Measurements from ENCODE around the gene SAMD14. TPM values are rescaled to one million over a fixed set of nuclear protein-coding genes. Genes with fewer than 3 reads are reported as not detected.

Gene SAMD14
- polyA plus RNA-seq, 1 donor, result 5.7 TPM

- WGBS (ENCODE audit: insufficient coverage, low lambda C conversion rate), result no CpG with 5 or more reads among the region's 11 CpGs
- DNase-seq, result no peak
- H3K27me3 ChIP-seq (ENCODE audit: control insufficient read depth, insufficient read depth, low read length), result no peaks in the 10 kb centered on the region
- no peaks in the 10 kb centered on the region for H3K36me3 ChIP-seq (ENCODE audit: control insufficient read depth, insufficient read depth, low read length)
- no peaks in the 10 kb centered on the region for H3K9me3 ChIP-seq (ENCODE audit: control insufficient read depth, low read depth, low read length)
- no peak overlapping the region for H3K27ac ChIP-seq (ENCODE audit: low read length)
- peaks cover 16% of the 10 kb centered on the region for H3K4me1 ChIP-seq (ENCODE audit: control insufficient read depth, insufficient read depth, low read length)
- H3K4me3 ChIP-seq (ENCODE audit: low read length), result no peak overlapping the region
These were observed 42.2 kb upstream of the SAMD14 start for GRCh38 chr17:50172130-50172529.

GRCh38 chr17:50171371-50172071 lies 41.6 kb upstream of the SAMD14 start:
- Histone ChIP-seq H3K4me1 (ENCODE audit: control insufficient read depth, insufficient read depth, low read length) (peaks cover 12% of the 10 kb centered on the region), H3K27ac (ENCODE audit: low read length) (no peak overlapping the region), H3K27me3 (ENCODE audit: control insufficient read depth, insufficient read depth, low read length) (no peaks in the 10 kb centered on the region), H3K9me3 (ENCODE audit: control insufficient read depth, low read depth, low read length) (no peaks in the 10 kb centered on the region), H3K4me3 (ENCODE audit: low read length) (no peak overlapping the region), H3K36me3 (ENCODE audit: control insufficient read depth, insufficient read depth, low read length) (no peaks in the 10 kb centered on the region)
- no CpG with 5 or more reads among the region's 17 CpGs for WGBS (ENCODE audit: insufficient coverage, low lambda C conversion rate)
- DNase-seq, result no peak

GRCh38 chr17:50170662-50171370 lies 40.9 kb upstream of the SAMD14 start:
- H3K27me3 ChIP-seq (ENCODE audit: control insufficient read depth, insufficient read depth, low read length), result no peaks in the 10 kb centered on the region
- no peaks in the 10 kb centered on the region for H3K36me3 ChIP-seq (ENCODE audit: control insufficient read depth, insufficient read depth, low read length)
- peaks cover 9% of the 10 kb centered on the region for H3K4me1 ChIP-seq (ENCODE audit: control insufficient read depth, insufficient read depth, low read length)
- no CpG with 5 or more reads among the region's 10 CpGs for WGBS (ENCODE audit: insufficient coverage, low lambda C conversion rate)
- H3K9me3 ChIP-seq (ENCODE audit: control insufficient read depth, low read depth, low read length), result no peaks in the 10 kb centered on the region
- H3K27ac ChIP-seq (ENCODE audit: low read length), result no peak overlapping the region
- DNase-seq, result no peak
- no peak overlapping the region for H3K4me3 ChIP-seq (ENCODE audit: low read length)

- Histone ChIP-seq H3K4me1 (ENCODE audit: control insufficient read depth, insufficient read depth, low read length) (peaks cover under 1% of the 10 kb centered on the region), H3K27ac (ENCODE audit: low read length) (no peak overlapping the region), H3K4me3 (ENCODE audit: low read length) (no peak overlapping the region), H3K36me3 (ENCODE audit: control insufficient read depth, insufficient read depth, low read length) (no peaks in the 10 kb centered on the region), H3K9me3 (ENCODE audit: control insufficient read depth, low read depth, low read length) (no peaks in the 10 kb centered on the region), H3K27me3 (ENCODE audit: control insufficient read depth, insufficient read depth, low read length) (no peaks in the 10 kb centered on the region)
- no peak for DNase-seq
- WGBS (ENCODE audit: insufficient coverage, low lambda C conversion rate), result no CpG with 5 or more reads among the region's 9 CpGs
These were observed 40.0 kb upstream of the SAMD14 start for GRCh38 chr17:50169881-50170459.

GRCh38 chr17:50169121-50169764 lies 39.3 kb upstream of the SAMD14 start:
- Histone ChIP-seq H3K4me3 (ENCODE audit: low read length) (no peak overlapping the region), H3K4me1 (ENCODE audit: control insufficient read depth, insufficient read depth, low read length) (no peaks in the 10 kb centered on the region), H3K27ac (ENCODE audit: low read length) (no peak overlapping the region), H3K9me3 (ENCODE audit: control insufficient read depth, low read depth, low read length) (no peaks in the 10 kb centered on the region), H3K36me3 (ENCODE audit: control insufficient read depth, insufficient read depth, low read length) (no peaks in the 10 kb centered on the region), H3K27me3 (ENCODE audit: control insufficient read depth, insufficient read depth, low read length) (no peaks in the 10 kb centered on the region)
- peak; percentile 53 to 75 for DNase-seq
- WGBS (ENCODE audit: insufficient coverage, low lambda C conversion rate), result no CpG with 5 or more reads among the region's 14 CpGs

GRCh38 chr17:50168319-50168718 lies 38.4 kb upstream of the SAMD14 start:
- no CpG with 5 or more reads among the region's 13 CpGs for WGBS (ENCODE audit: insufficient coverage, low lambda C conversion rate)
- H3K4me1 ChIP-seq (ENCODE audit: control insufficient read depth, insufficient read depth, low read length), result no peaks in the 10 kb centered on the region
- no peaks in the 10 kb centered on the region for H3K9me3 ChIP-seq (ENCODE audit: control insufficient read depth, low read depth, low read length)

GRCh38 chr17:50167371-50167770 lies 37.4 kb upstream of the SAMD14 start:
- no peaks in the 10 kb centered on the region for H3K4me1 ChIP-seq (ENCODE audit: control insufficient read depth, insufficient read depth, low read length)

More at GRCh38 chr17:50168319-50168718, 38.4 kb upstream of the SAMD14 start:
- H3K36me3 ChIP-seq (ENCODE audit: control insufficient read depth, insufficient read depth, low read length), result no peaks in the 10 kb centered on the region
- H3K4me3 ChIP-seq (ENCODE audit: low read length), result no peak overlapping the region
- no peak overlapping the region for H3K27ac ChIP-seq (ENCODE audit: low read length)
- DNase-seq, result no peak
- H3K27me3 ChIP-seq (ENCODE audit: control insufficient read depth, insufficient read depth, low read length), result no peaks in the 10 kb centered on the region

GRCh38 chr17:50166518-50167181 lies 36.7 kb upstream of the SAMD14 start:
- Histone ChIP-seq H3K4me1 (ENCODE audit: control insufficient read depth, insufficient read depth, low read length) (no peaks in the 10 kb centered on the region), H3K36me3 (ENCODE audit: control insufficient read depth, insufficient read depth, low read length) (no peaks in the 10 kb centered on the region), H3K27me3 (ENCODE audit: control insufficient read depth, insufficient read depth, low read length) (no peaks in the 10 kb centered on the region), H3K9me3 (ENCODE audit: control insufficient read depth, low read depth, low read length) (no peaks in the 10 kb centered on the region), H3K4me3 (ENCODE audit: low read length) (no peak overlapping the region), H3K27ac (ENCODE audit: low read length) (no peak overlapping the region)
- no CpG with 5 or more reads among the region's 7 CpGs for WGBS (ENCODE audit: insufficient coverage, low lambda C conversion rate)
- DNase-seq, result no peak

More at GRCh38 chr17:50167371-50167770, 37.4 kb upstream of the SAMD14 start:
- no peak overlapping the region for H3K4me3 ChIP-seq (ENCODE audit: low read length)
- no peak for DNase-seq
- H3K9me3 ChIP-seq (ENCODE audit: control insufficient read depth, low read depth, low read length), result no peaks in the 10 kb centered on the region
- WGBS (ENCODE audit: insufficient coverage, low lambda C conversion rate), result no CpG with 5 or more reads among the region's 19 CpGs
- H3K36me3 ChIP-seq (ENCODE audit: control insufficient read depth, insufficient read depth, low read length), result no peaks in the 10 kb centered on the region
- H3K27ac ChIP-seq (ENCODE audit: low read length), result no peak overlapping the region
- H3K27me3 ChIP-seq (ENCODE audit: control insufficient read depth, insufficient read depth, low read length), result no peaks in the 10 kb centered on the region

GRCh38 chr17:50165867-50166517 lies 36.0 kb upstream of the SAMD14 start, which contains the start of gene SGCA:
Gene SGCA, plus strand, starts transcription at chr17:50166005. Its CDS starts 36 bp downstream, at chr17:50166041.
- DNase-seq, result no peak
- no CpG with 5 or more reads among the region's 15 CpGs for WGBS (ENCODE audit: insufficient coverage, low lambda C conversion rate)
- Histone ChIP-seq H3K27me3 (ENCODE audit: control insufficient read depth, insufficient read depth, low read length) (no peaks in the 10 kb centered on the region), H3K9me3 (ENCODE audit: control insufficient read depth, low read depth, low read length) (no peaks in the 10 kb centered on the region), H3K4me3 (ENCODE audit: low read length) (no peak within 1 kb of the TSS), H3K27ac (ENCODE audit: low read length) (no peak within 1 kb of the TSS), H3K4me1 (ENCODE audit: control insufficient read depth, insufficient read depth, low read length) (peaks cover 3% of the 10 kb centered on the region), H3K36me3 (ENCODE audit: control insufficient read depth, insufficient read depth, low read length) (no peaks in the 10 kb centered on the region)

All from large intestine (tissue), 3 donors.